ENCODE measurements around the gene DNAI2.

DNA sequence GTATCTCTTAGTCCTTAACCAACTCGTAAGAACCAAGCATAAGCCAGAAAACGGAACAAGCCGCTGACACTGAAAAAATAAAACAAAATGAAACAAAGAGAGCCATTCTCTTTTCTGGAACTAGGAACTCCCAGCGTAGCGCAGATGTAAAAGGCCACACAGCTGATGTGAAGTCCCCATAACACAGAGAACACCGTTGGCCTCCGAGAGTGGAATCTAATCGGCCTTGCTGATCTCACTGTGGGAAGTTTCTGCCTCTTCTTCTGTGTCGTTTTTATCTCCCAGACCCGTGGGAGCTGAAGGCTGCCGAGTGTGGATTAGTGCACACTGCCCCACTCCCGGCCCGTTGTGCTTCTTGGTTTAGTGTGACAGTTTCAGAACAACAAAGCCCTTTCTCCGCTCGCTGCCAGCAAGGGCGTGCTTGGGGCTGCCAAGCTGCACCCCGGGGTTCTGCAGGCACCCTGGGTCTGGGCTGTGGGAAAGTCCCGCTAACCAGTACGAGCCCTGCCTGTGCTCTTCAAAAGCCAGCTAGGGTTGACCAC is 38.9 kb upstream of the DNAI2 start:
- TF ChIP-seq, protein P1, sequence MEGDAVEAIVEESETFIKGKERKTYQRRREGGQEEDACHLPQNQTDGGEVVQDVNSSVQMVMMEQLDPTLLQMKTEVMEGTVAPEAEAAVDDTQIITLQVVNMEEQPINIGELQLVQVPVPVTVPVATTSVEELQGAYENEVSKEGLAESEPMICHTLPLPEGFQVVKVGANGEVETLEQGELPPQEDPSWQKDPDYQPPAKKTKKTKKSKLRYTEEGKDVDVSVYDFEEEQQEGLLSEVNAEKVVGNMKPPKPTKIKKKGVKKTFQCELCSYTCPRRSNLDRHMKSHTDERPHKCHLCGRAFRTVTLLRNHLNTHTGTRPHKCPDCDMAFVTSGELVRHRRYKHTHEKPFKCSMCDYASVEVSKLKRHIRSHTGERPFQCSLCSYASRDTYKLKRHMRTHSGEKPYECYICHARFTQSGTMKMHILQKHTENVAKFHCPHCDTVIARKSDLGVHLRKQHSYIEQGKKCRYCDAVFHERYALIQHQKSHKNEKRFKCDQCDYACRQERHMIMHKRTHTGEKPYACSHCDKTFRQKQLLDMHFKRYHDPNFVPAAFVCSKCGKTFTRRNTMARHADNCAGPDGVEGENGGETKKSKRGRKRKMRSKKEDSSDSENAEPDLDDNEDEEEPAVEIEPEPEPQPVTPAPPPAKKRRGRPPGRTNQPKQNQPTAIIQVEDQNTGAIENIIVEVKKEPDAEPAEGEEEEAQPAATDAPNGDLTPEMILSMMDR (IDR thresholded peaks at IDR 0.05), result no peak
- TF ChIP-seq POLR2A (IDR thresholded peaks at IDR 0.05), result no peak
